DMS 273 (cell line): Measurements from ENCODE around the gene ILF3.

Source experiments
- DNase-seq: peaks from one replicate; lab custom pipeline; 2025; ENCODE audit not compliant: unreplicated experiment; lab: John Stamatoyannopoulos, UW

ILF3 gene

GRCh38 chr19:10694706-10695307 lies 40.7 kb downstream of the ILF3 start:
- DNase-seq = peak; percentile 55

- peak; percentile 99 for DNase-seq
Observed at GRCh38 chr19:10695401-10696398, 41.6 kb downstream of the ILF3 start.

GRCh38 chr19:10699650-10700335 lies 45.6 kb downstream of the ILF3 start:
- peak; percentile 81 for DNase-seq

GRCh38 chr19:10701955-10702525 lies 47.9 kb downstream of the ILF3 start:
- DNase-seq = peak; percentile 74

- no peak for DNase-seq
Observed at GRCh38 chr19:10706990-10707389, 52.8 kb downstream of the ILF3 start.

- DNase-seq = no peak
Observed at GRCh38 chr19:10707440-10707839, 53.3 kb downstream of the ILF3 start.

- DNase-seq = no peak
Observed at GRCh38 chr19:10708291-10708690, 54.1 kb downstream of the ILF3 start.

GRCh38 chr19:10712045-10712444 lies 57.9 kb downstream of the ILF3 start:
- no peak for DNase-seq

- no peak for DNase-seq
Observed at GRCh38 chr19:10712754-10713153, 58.6 kb downstream of the ILF3 start.

GRCh38 chr19:10713317-10713716 lies 59.2 kb downstream of the ILF3 start:
- DNase-seq = no peak

- no peak for DNase-seq
Observed at GRCh38 chr19:10717054-10717355, 62.9 kb downstream of the ILF3 start.

GRCh38 chr19:10717356-10718204 lies 63.4 kb downstream of the ILF3 start, which contains the start of gene DNM2:
DNM2 (plus strand) TSS chr19:10718079; CDS start chr19:10718243, 164 bp downstream.
- DNase-seq = peak; percentile 100

GRCh38 chr19:10718205-10719196 lies 64.4 kb downstream of the ILF3 start:
- peak; percentile 72 for DNase-seq

GRCh38 chr19:10719466-10719961 lies 65.4 kb downstream of the ILF3 start:
- no peak for DNase-seq

GRCh38 chr19:10720607-10721125 lies 66.5 kb downstream of the ILF3 start:
- DNase-seq = no peak

- DNase-seq = no peak
Observed at GRCh38 chr19:10723591-10723990, 69.4 kb downstream of the ILF3 start.

GRCh38 chr19:10724573-10725071 lies 70.5 kb downstream of the ILF3 start:
- DNase-seq = no peak

- no peak for DNase-seq
Observed at GRCh38 chr19:10725415-10725814, 71.3 kb downstream of the ILF3 start.

GRCh38 chr19:10726268-10726667 lies 72.1 kb downstream of the ILF3 start:
- no peak for DNase-seq
